Tibial nerve (tissue), 3 donors: ENCODE results near the gene DLD.

Experiments
- CTCF ChIP-seq, 5 experiments: fragments of 200-600 bp in 3 of 5; fragments of 450-650 bp in 2 of 5; sonication (generic) in 3 of 5; IDR thresholded peaks; one replicate each; pipeline ENCODE4 v1.5.1; 2016 to 2019; ENCODE audit warnings: antibody characterized with exemption in 5 of 5, mild to moderate bottlenecking in 3 of 5, moderate library complexity in 2 of 5
- POLR2A ChIP-seq, 2 donors: fragments of 450-650 bp; IDR thresholded peaks; one replicate each; pipeline ENCODE4 v1.6.1; 2017; ENCODE audit warnings: antibody characterized with exemption in 2 of 2, mild to moderate bottlenecking in 2 of 2, moderate library complexity in 2 of 2

GRCh38 chr7:107955394-107955793 lies 64.4 kb downstream of the DLD start:
- TF ChIP-seq CTCF (IDR thresholded peaks at IDR 0.05), result no peak
- TF ChIP-seq POLR2A (IDR thresholded peaks at IDR 0.05), result no peak
